HepG2 (cell line): Measurements from ENCODE around the gene RECK. TPM values are rescaled to one million over a fixed set of nuclear protein-coding genes. Genes with fewer than 3 reads are reported as not detected.

Experiments used
- ATAC-seq: fragments of 200-7000 bp; cut with Tn5 transposase; 3 replicates; pipeline ENCODE4 v1.9.1; 2020; ENCODE audit warnings: mild to moderate bottlenecking, moderate library complexity
- BruUV-seq: library from RNA; stranded (reverse); fragments of 400-500 nt; replicated peaks from 2 replicates; lab custom pipeline; 2021; lab: Mats Ljungman, UMichigan
- CTCF ChIA-PET: fragments of 300-600 bp; formaldehyde crosslinking; extraction: SDS; loops from one replicate; lab custom pipeline; 2021; ENCODE audit warnings: low total read pairs, inconsistent platforms, low intra/inter-chr PET ratio; lab: Yijun Ruan, JAX
- POLR2A ChIA-PET: fragments of 350-600 bp; sonication (Branson Sonifier 250); formaldehyde crosslinking; loops from one replicate; lab custom pipeline; 2020; ENCODE audit warnings: antibody characterized with exemption, inconsistent platforms; lab: Yijun Ruan, JAX
- DNase-seq: peaks from one replicate; pipeline ENCODE4 v3.0.0-alpha.2; 2015; ENCODE audit warnings: low spot score
- FAIRE-seq: peaks from 3 replicates; lab custom pipeline; 2011; peaks lifted over from hg19 to GRCh38; lab: Jason Lieb, UNC
- H2AFZ ChIP-seq: one replicate; pipeline ENCODE4 v1.6.1; 2011; ENCODE audit warnings: low read length, inconsistent platforms
- H3K27ac ChIP-seq: fragments of 300-600 bp; 3 replicates; pipeline ENCODE4 v1.8.0; 2011; ENCODE audit warnings: mixed run types, mild to moderate bottlenecking, mixed read lengths, low read length, inconsistent platforms; ENCODE audit not compliant: insufficient read depth; ENCODE audit errors: extremely low read length
- H3K27me3 ChIP-seq, 2 experiments: fragments of 200-600 bp in 1 of 2; 2 replicates in 1 of 2; 3 replicates in 1 of 2; pipeline versions ENCODE4 v1.6.0 to v1.8.0; 2011; ENCODE audit warnings: low read length in 2 of 2, mild to moderate bottlenecking in 2 of 2, moderate library complexity in 2 of 2, inconsistent platforms in 1 of 2; ENCODE audit not compliant: insufficient read depth in 2 of 2, control insufficient read depth in 1 of 2
- H3K36me3 ChIP-seq, 2 experiments: fragments of 200-600 bp in 1 of 2; replicated peaks in 1 of 2; 2 replicates in 1 of 2; 3 replicates in 1 of 2; pipeline versions ENCODE4 v1.5.1 to v1.8.0; 2011; ENCODE audit warnings: low read length in 2 of 2, inconsistent platforms in 1 of 2; ENCODE audit not compliant: insufficient read depth in 2 of 2, control insufficient read depth in 1 of 2
- H3K4me1 ChIP-seq: 2 replicates; pipeline ENCODE4 v1.5.1; 2012; ENCODE audit warnings: low read length, inconsistent platforms; ENCODE audit not compliant: insufficient read depth
- H3K4me2 ChIP-seq: 2 replicates; pipeline ENCODE4 v1.6.0; 2011; ENCODE audit warnings: low read depth, low read length, inconsistent platforms
- H3K4me3 ChIP-seq, 3 experiments: fragments of 200-600 bp in 1 of 3; sonication (generic), shearing (Covaris generic) in 1 of 3; replicated peaks in 1 of 3; 2 replicates each; pipeline ENCODE4 v1.5.1; 2011 to 2016; ENCODE audit warnings: low read length in 3 of 3, inconsistent platforms in 2 of 3, low read depth in 2 of 3, mild to moderate bottlenecking in 2 of 3, control low read depth in 1 of 3, mixed read lengths in 1 of 3; ENCODE audit not compliant: insufficient read depth in 1 of 3
- H3K79me2 ChIP-seq: one replicate; pipeline ENCODE4 v1.6.1; 2011; ENCODE audit warnings: low read length, inconsistent platforms; ENCODE audit not compliant: insufficient read depth
- H3K9ac ChIP-seq: 2 replicates; pipeline ENCODE4 v1.6.0; 2011; ENCODE audit warnings: mild to moderate bottlenecking, low read depth, low read length, inconsistent platforms; ENCODE audit not compliant: insufficient read depth
- H3K9me3 ChIP-seq: 2 replicates; pipeline ENCODE4 v1.5.1; 2012; ENCODE audit warnings: mild to moderate bottlenecking, low read length
- H4K20me1 ChIP-seq: 2 replicates; pipeline ENCODE4 v1.6.0; 2011; ENCODE audit warnings: inconsistent platforms, mild to moderate bottlenecking, low read length, moderate library complexity; ENCODE audit not compliant: insufficient read depth
- AGO1 ChIP-seq: fragments of 200-400 bp; formaldehyde crosslinking; IDR thresholded peaks from 2 replicates; pipeline ENCODE4 v1.6.1; 2017; ENCODE audit warnings: mild to moderate bottlenecking, low read depth, low read length, moderate library complexity; ENCODE audit not compliant: poor library complexity, severe bottlenecking
- CENPT ChIP-seq: sonication (generic); formaldehyde crosslinking; IDR thresholded peaks from 2 replicates; pipeline ENCODE4 v1.8.0; 2022; ENCODE audit warnings: low read depth, mild to moderate bottlenecking, moderate library complexity, missing genetic modification reagents
- EED ChIP-seq: sonication (generic); formaldehyde crosslinking; IDR thresholded peaks from 2 replicates; pipeline ENCODE4 v1.5.0; 2020; ENCODE audit warnings: mild to moderate bottlenecking, missing genetic modification reagents
- HMGA1 ChIP-seq: sonication (generic); formaldehyde crosslinking; conservative IDR thresholded peaks from 2 replicates; pipeline ENCODE4 v1.4.0; 2020; ENCODE audit warnings: missing genetic modification reagents
- ISL2 ChIP-seq: sonication (generic); formaldehyde crosslinking; IDR thresholded peaks from 2 replicates; pipeline ENCODE4 v1.5.0; 2020; ENCODE audit warnings: missing genetic modification reagents
- KLF16 ChIP-seq, 2 experiments: sonication (generic) in 1 of 2; formaldehyde crosslinking in 1 of 2; IDR thresholded peaks; 2 replicates each; pipeline versions ENCODE4 v1.6.1 to v1.8.0; 2016 to 2023; ENCODE audit warnings: missing genetic modification reagents in 2 of 2, missing compliant biosample characterization in 1 of 2
- RCOR2 ChIP-seq: IDR thresholded peaks from 2 replicates; pipeline ENCODE4 v1.6.1; 2016; ENCODE audit warnings: missing biosample characterization, missing genetic modification reagents
- SAP130 ChIP-seq: IDR thresholded peaks from 2 replicates; pipeline ENCODE4 v1.6.1; 2016; ENCODE audit warnings: low read depth
- ZBTB20 ChIP-seq: sonication (generic); formaldehyde crosslinking; IDR thresholded peaks from 2 replicates; pipeline ENCODE4 v1.8.1; 2023; ENCODE audit warnings: missing genetic modification reagents, low read depth, mild to moderate bottlenecking, borderline replicate concordance
- ZNF891 ChIP-seq: sonication (generic); formaldehyde crosslinking; IDR thresholded peaks from 2 replicates; pipeline ENCODE4 v1.5.0; 2020; ENCODE audit warnings: mild to moderate bottlenecking, missing genetic modification reagents
- WGBS: methylation state at CpG from one replicate; pipeline ENCODE4 v1.1.6; 2017; ENCODE audit warnings: low lambda C conversion rate; 5-methylcytosine and 5-hydroxymethylcytosine counted together
- in situ Hi-C: cut with HindIII; loops from 2 replicates; pipeline ENCODE4 v1.10.0; 2017; ENCODE audit warnings: low pct_unique_long_range_greater_than_20kb; ENCODE audit not compliant: extremely low pct_ligation_motif_present
- intact Hi-C: fragments of 100-400 bp; cut with micrococcal nuclease; formaldehyde crosslinking; loops from one replicate; pipeline ENCODE4 v1.10.0; 2022; ENCODE audit not compliant: unreplicated experiment
- polyA plus RNA-seq, 8 experiments: library from polyadenylated mRNA; depleted of rRNA in 3 of 8; stranded (reverse) in 7 of 8; unstranded in 1 of 8; fragments of >200 nt; fragmentation: Illumina TruSeq in 4 of 8; extraction: Trizol in 4 of 8; gene quantifications; 2 replicates each; pipeline versions ENCODE4 v1.2.1 to v1.2.3, GENCODE V29; 2011 to 2016; ENCODE audit warnings: low read depth in 4 of 8, missing spikeins in 1 of 8, mixed read lengths in 1 of 8; ENCODE audit not compliant: insufficient read depth in 1 of 8
- total RNA-seq, 5 experiments: library from RNA; depleted of rRNA; stranded (reverse); fragments of >200 nt; fragmentation: Illumina TruSeq; extraction: Trizol; gene quantifications; 2 replicates each; pipeline ENCODE4 v1.2.3, GENCODE V29; 2016; ENCODE audit warnings: low read depth in 1 of 5
- TF ChIP-seq, protein P1 (sequence below): sonication (generic); formaldehyde crosslinking; IDR thresholded peaks from 2 replicates; pipeline ENCODE4 v1.5.1; 2020; ENCODE audit warnings: missing genetic modification reagents, mild to moderate bottlenecking, borderline replicate concordance
- TF ChIP-seq, protein P2 (sequence below), 2 experiments: sonication (generic) in 1 of 2; formaldehyde crosslinking in 1 of 2; IDR thresholded peaks; 2 replicates each; pipeline versions ENCODE4 v1.5.1 to v1.6.1; 2011 to 2020; ENCODE audit warnings: borderline replicate concordance in 1 of 2, low read depth in 1 of 2, low read length in 1 of 2, mild to moderate bottlenecking in 1 of 2, missing genetic modification reagents in 1 of 2, moderate library complexity in 1 of 2

Gene RECK
- total and polyA plus RNA-seq, 2 of the 13 experiments (the other 11 are each of a cell fraction or from before 2014, with no cell fraction given), result 3.1 to 4.8 TPM

DNA sequence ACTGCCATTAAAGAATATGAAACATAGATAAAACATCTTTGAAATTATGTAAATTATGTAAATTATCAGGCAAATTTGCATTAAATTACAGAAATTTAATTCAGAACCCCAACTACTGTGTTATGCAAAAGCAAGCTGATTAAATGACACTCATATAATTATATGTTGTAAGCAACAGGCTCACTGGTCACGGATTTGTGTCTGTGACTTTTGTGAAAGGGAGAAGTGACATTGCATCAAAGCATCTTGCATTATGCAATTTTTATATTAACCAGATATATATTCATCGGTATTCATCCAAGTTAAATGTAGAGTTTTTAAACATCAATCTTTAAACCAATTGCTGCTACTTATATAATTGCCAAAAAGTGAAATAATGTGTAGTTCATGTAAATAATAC is 86.8 kb downstream of the RECK start:
- ChIA-PET CTCF (no interaction called here), POLR2A (no interaction called here)
- Histone ChIP-seq H3K36me3 (no peaks in the 10 kb centered on the region), H3K9ac (no peak overlapping the region), H3K9me3 (no peaks in the 10 kb centered on the region)
- ATAC-seq (no peak), DNase-seq (no peak)
- TF ChIP-seq, protein P1, sequence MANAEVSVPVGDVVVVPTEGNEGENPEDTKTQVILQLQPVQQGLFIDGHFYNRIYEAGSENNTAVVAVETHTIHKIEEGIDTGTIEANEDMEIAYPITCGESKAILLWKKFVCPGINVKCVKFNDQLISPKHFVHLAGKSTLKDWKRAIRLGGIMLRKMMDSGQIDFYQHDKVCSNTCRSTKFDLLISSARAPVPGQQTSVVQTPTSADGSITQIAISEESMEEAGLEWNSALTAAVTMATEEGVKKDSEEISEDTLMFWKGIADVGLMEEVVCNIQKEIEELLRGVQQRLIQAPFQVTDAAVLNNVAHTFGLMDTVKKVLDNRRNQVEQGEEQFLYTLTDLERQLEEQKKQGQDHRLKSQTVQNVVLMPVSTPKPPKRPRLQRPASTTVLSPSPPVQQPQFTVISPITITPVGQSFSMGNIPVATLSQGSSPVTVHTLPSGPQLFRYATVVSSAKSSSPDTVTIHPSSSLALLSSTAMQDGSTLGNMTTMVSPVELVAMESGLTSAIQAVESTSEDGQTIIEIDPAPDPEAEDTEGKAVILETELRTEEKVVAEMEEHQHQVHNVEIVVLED (CRISPR knock-in tag), result no peak
- TF ChIP-seq RCOR2 (CRISPR knock-in tag) (no peak), SAP130 (no peak), HMGA1 (CRISPR knock-in tag) (no peak), EED (CRISPR knock-in tag) (no peak), ZBTB20 (no peak), ZNF891 (CRISPR knock-in tag) (no peak), AGO1 (no peak), CENPT (CRISPR knock-in tag) (no peak), ISL2 (no peak), KLF16 (CRISPR knock-in tag; IDR thresholded peaks at IDR 0.05) (no peak)
- TF ChIP-seq, protein P2, sequence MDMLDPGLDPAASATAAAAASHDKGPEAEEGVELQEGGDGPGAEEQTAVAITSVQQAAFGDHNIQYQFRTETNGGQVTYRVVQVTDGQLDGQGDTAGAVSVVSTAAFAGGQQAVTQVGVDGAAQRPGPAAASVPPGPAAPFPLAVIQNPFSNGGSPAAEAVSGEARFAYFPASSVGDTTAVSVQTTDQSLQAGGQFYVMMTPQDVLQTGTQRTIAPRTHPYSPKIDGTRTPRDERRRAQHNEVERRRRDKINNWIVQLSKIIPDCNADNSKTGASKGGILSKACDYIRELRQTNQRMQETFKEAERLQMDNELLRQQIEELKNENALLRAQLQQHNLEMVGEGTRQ (IDR thresholded peaks at IDR 0.05; ENCODE audit: low read depth, low read length), result no peak
- TF ChIP-seq, protein P2 (CRISPR knock-in tag; IDR thresholded peaks at IDR 0.05; ENCODE audit: borderline replicate concordance), result no peak
- TF ChIP-seq, all 625 proteins: peak for 0
- in situ Hi-C loops (no loop called here), intact Hi-C loops (no loop called here)
- Histone ChIP-seq H3K4me2 (no peak overlapping the region), H3K4me1 (peaks cover 7% of the 10 kb centered on the region), H3K79me2 (no peaks in the 10 kb centered on the region), H3K27me3 (peaks cover 2 to 9% of the 10 kb centered on the region in 2 experiments; a peak in 4 of 5 replicates), H2AFZ (no peak overlapping the region), H4K20me1 (no peaks in the 10 kb centered on the region), H3K4me3 (no peak overlapping the region), H3K27ac (no peak overlapping the region)
- BruUV-seq, result no TSS peak
- 53% methylated on average over 2 of the region's 2 CpGs for WGBS
- FAIRE-seq, result no peak
